Stimulated activated CD4-positive, alpha-beta T cell treated with anti-CD3 and anti-CD28 coated beads, Interleukin-1b, Interleukin-23, amount 100 ng/mL, for 48 hours (primary cell): ENCODE data around the gene LAMP2.
"Not testable (repeated sequence)": the region's sequence is repeated elsewhere in the genome, so short reads cannot be mapped to it uniquely, and the experiment has no call there.

ENCODE experiments used
- DNase-seq: peaks from one replicate; pipeline ENCODE4 v3.0.0-alpha.2; 2020

The LAMP2 gene

GRCh38 chrX:120468825-120469525 is at the start of gene LAMP2:
LAMP2 (minus strand) TSS chrX:120469296; CDS start chrX:120469169, 127 bp downstream.
- DNase-seq: peak; percentile 82

- DNase-seq: no peak
These were observed 48.8 kb upstream of the LAMP2 start for GRCh38 chrX:120517936-120518335.

- no peak for DNase-seq
These were observed 45.1 kb upstream of the LAMP2 start for GRCh38 chrX:120514236-120514635.

- no peak for DNase-seq
These were observed 43.5 kb upstream of the LAMP2 start for GRCh38 chrX:120512627-120513026.

GRCh38 chrX:120512222-120512621 is 43.1 kb upstream of the LAMP2 start:
- DNase-seq: no peak

GRCh38 chrX:120504569-120504968 is 35.5 kb upstream of the LAMP2 start:
- DNase-seq: no peak

GRCh38 chrX:120499301-120500072 is 30.4 kb upstream of the LAMP2 start:
- DNase-seq: no peak

- not testable (repeated sequence) for DNase-seq
These were observed 21.0 kb upstream of the LAMP2 start for GRCh38 chrX:120490119-120490518.

GRCh38 chrX:120486786-120487185 is 17.7 kb upstream of the LAMP2 start:
- no peak for DNase-seq

- DNase-seq: peak; percentile 52
These were observed 16.8 kb upstream of the LAMP2 start for GRCh38 chrX:120485638-120486520.

GRCh38 chrX:120485315-120485637 is 16.2 kb upstream of the LAMP2 start:
- no peak for DNase-seq

GRCh38 chrX:120477453-120477852 is 8.4 kb upstream of the LAMP2 start:
- DNase-seq: no peak

GRCh38 chrX:120476714-120477113 is 7.6 kb upstream of the LAMP2 start:
- no peak for DNase-seq

GRCh38 chrX:120475447-120475846 is 6.4 kb upstream of the LAMP2 start:
- not testable (repeated sequence) for DNase-seq

GRCh38 chrX:120474085-120474484 is 5.0 kb upstream of the LAMP2 start:
- no peak for DNase-seq

- not testable (repeated sequence) for DNase-seq
These were observed 561 bp upstream of the LAMP2 start for GRCh38 chrX:120469657-120470056.

- no peak for DNase-seq
These were observed 644 bp downstream of the LAMP2 start for GRCh38 chrX:120468479-120468824.

- DNase-seq: no peak
These were observed 1.0 kb downstream of the LAMP2 start for GRCh38 chrX:120468071-120468470.

GRCh38 chrX:120464411-120464810 is 4.7 kb downstream of the LAMP2 start:
- DNase-seq: no peak

- DNase-seq: no peak
These were observed 5.9 kb downstream of the LAMP2 start for GRCh38 chrX:120463241-120463640.

- no peak for DNase-seq
These were observed 6.7 kb downstream of the LAMP2 start for GRCh38 chrX:120462370-120462769.

- DNase-seq: no peak
These were observed 9.8 kb downstream of the LAMP2 start for GRCh38 chrX:120459309-120459708.

GRCh38 chrX:120457766-120458180 is 11.3 kb downstream of the LAMP2 start:
- no peak for DNase-seq

- DNase-seq: no peak
These were observed 12.1 kb downstream of the LAMP2 start for GRCh38 chrX:120456973-120457372.
